Measurements from ENCODE around the gene PHF20.
A peak's percentile ranks its signal among the peaks of the same experiment; 100 is the strongest.
"Not testable (repeated sequence)": the region's sequence is repeated elsewhere in the genome, so short reads cannot be mapped to it uniquely, and the experiment has no call there.

Gene PHF20

GRCh38 chr20:35929301-35929700, 157.5 kb downstream of the PHF20 start:
- DNase-seq (ENCODE audit: low spot score) = no peak

DNA sequence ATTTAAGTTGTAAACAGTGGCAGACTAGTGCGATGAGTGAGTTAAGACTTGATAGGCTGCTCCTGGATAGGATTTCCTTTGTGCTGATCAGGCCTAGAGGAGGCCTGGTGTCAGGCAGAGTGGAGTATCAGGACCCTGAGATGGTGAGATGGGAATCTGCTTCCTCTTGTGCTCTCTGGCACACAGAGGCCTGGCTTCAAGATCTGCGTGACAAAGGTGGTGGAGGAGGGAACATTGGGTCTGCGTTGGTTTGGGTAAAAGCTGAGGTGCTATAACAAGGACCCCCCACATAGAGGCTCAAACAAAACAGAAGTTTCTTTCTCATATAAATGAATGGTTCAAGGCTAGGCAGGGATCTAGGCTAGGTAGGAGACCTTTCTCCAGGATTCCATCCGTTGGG, 162.2 kb downstream of the PHF20 start:
- no peak for DNase-seq (ENCODE audit: low spot score)

DNA sequence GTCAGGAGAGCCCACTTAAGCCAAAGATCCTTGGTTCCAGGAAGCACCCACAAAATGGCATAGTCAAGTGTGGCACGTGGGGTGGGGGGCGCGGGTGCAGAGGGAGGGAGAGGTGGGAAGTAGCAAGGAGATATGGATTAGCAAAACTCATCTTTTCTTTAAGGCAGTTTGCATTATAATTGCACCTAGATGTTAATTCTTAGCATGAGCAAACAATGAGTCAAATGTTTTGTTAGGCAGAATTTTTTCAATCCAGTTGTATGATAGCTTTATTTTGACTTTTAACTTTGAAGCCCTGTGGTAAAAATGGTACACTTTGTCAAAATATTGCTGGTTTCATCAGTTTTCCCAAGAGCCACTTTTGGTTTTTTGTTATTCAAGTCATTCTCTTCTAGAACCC, 167.4 kb downstream of the PHF20 start:
- DNase-seq (ENCODE audit: low spot score) = no peak

DNA sequence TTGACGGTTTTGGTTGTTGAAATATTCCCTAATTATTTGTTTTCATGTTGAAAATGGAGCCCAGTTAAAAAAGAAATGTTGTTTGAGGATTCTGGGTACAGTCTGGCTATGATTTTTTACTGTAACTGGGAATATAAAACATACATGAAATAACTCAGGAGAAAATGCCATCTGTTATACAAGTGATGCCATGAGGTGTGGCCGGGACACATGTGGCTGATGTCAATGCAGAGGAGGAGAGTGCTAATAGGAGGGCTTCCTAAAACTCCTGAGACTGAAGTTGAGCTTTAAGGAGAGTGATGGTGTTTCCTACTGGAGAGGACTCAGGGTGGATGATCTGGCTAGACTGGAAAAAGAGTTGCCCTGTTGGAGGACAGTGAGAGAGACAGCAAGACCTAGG, 169.8 kb downstream of the PHF20 start:
- DNase-seq (ENCODE audit: low spot score) = no peak

GRCh38 chr20:35942243-35942642, 170.4 kb downstream of the PHF20 start:
- no peak for DNase-seq (ENCODE audit: low spot score)

DNA sequence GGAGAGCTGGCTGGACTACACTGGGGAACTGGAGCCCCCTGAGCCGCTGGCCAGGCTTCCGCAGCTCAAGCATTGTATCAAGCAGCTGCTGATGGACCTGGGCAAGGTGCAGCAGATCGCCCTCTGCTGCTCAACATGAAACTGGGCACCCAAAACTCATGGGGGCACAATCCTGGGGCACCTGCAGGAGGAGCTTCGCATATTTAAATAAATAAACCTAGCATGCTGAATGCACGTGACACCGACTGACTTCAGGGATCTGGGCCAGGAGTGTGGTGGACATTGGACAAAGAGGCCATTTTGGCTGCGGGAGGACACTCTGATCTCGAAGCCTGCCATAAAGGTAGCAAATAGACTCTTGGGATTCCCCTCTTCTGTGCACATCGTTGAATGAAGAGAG, 175.7 kb downstream of the PHF20 start:
- DNase-seq (ENCODE audit: low spot score) = peak; percentile 20

DNA sequence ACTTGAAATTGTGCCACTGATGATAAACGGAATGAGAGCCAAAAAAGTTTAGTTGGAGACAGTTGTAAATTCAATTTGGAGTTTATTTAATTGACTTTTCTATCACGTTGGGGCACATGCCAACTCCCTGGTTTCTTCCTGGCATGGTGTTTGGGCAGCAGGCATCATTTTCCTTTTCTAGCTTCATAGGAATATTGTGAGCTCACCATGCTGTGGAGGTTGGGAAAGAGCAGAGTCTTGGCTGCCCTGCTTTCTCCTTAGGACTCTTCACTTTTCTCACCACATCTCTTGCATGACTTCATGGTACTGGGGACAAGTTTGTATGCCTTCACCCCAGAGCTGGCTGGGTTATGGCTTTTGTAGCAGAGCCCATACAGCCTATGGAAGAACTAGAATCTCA, 176.1 kb downstream of the PHF20 start:
- DNase-seq (ENCODE audit: low spot score) = no peak

- no peak for DNase-seq (ENCODE audit: low spot score)
Observed at GRCh38 chr20:35950093-35950492, 178.3 kb downstream of the PHF20 start.

- DNase-seq (ENCODE audit: low spot score) = not testable (repeated sequence)
Observed at GRCh38 chr20:35952080-35952479, 180.3 kb downstream of the PHF20 start.

GRCh38 chr20:35952480-35953386, 180.9 kb downstream of the PHF20 start:
- DNase-seq (ENCODE audit: low spot score) = peak; percentile 38

- peak; percentile 63 for DNase-seq (ENCODE audit: low spot score)
Observed at GRCh38 chr20:35953387-35954199, 181.8 kb downstream of the PHF20 start.

DNA sequence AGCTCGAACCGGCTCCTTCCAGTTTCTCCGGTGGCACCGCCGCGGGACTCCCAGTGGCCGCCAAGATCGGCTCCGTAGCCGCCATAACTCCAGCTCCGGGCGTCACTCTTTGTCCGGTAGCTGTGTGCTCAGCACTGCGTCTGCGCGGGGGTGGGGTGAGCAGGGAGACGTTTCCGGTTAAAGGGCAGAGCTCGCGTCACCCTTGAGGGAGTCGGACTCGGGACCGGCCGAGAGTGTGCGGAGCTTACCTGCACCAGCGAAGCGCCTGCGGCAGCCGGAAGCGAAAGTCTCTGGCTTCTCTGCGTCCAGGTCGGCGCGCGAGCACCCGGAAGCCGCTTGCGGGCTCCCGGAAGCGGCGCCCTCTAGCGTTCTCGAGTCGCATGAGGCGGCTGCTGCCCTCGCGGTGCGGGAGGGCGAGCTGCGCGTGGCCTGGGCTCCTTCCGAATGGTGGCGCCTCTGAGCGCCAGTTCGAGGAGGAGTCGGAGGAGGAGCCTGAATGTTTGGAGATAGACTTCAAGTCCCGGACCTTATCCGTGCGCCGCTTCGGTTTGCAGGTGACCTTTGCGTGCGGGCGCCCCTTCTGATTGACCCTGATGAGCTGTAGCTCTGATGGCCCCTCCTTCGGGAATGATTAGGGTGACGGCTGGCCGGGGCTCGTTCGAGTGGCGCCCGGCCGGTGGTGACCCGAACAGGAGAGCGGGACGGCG, 182.5 kb downstream of the PHF20 start, which contains the start of gene SCAND1:
Gene SCAND1, minus strand, starts transcription at position 303 of the 707 bp plus-strand sequence. Its CDS starts 218 bp downstream, at position 85.
- peak; percentile 97 for DNase-seq (ENCODE audit: low spot score)

DNA sequence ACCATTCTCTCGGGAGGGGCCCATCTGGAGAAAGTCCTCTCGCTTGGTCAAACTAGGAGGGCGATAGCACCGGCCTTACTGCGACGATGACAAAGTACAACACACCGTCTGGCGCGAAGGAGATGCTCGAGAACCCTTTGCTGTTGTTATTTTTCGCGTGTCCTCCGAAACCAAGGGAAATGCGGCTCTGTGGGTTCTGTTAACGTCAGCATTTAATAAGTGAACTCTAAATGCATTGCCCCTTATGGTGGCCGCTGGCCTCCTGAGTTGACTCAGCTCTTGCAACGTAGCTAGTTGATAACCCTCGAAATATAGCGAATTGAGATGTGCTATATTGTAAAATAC, 183.1 kb downstream of the PHF20 start:
- DNase-seq (ENCODE audit: low spot score) = peak; percentile 55

DNA sequence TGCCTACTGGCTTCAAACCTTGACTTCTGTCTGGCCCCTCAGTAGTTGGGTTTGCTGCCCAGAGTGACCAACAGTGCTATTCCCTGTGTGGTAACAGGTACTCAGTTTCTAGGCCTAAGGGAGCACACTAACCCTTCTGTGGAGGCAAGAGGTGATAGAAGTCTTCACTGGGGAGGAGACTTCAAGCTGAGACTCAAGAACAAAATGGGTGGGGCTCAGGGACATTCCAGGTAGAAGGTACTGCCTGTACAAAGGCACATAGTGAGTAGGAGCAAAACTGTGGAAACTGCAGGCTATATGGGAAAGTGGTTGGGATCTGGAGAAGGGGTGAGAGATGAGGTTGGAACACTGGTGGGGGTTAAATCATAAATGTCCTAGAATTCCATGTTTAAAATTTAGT, 184.8 kb downstream of the PHF20 start:
- no peak for DNase-seq (ENCODE audit: low spot score)

DNA sequence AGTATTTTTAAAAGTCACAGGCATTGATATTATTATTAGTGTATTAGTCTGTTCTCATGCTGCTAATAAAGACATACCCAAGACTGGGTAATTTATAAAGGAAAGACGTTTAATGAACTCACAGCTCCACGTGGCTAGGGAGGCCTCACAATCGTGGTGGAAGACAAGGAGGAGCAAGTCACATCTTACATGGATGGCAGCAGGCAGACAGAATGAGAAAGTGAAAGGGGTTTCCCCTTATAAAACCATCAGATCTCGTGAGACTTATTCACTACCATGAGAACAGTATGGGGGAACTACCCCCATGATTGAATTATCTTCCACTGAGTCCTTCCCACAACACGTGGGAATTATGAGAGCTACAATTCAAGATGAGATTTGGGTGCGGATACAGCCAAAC, 187.5 kb downstream of the PHF20 start:
- not testable (repeated sequence) for DNase-seq (ENCODE audit: low spot score)

- no peak for DNase-seq (ENCODE audit: low spot score)
Observed at GRCh38 chr20:35963878-35964277, 192.1 kb downstream of the PHF20 start.

GRCh38 chr20:35967979-35968640, 196.3 kb downstream of the PHF20 start, which contains the start of gene CNBD2:
Gene CNBD2 (plus strand): TSS chr20:35968590. CDS start chr20:35968763, 173 bp downstream.
- no peak for DNase-seq (ENCODE audit: low spot score)

DNA sequence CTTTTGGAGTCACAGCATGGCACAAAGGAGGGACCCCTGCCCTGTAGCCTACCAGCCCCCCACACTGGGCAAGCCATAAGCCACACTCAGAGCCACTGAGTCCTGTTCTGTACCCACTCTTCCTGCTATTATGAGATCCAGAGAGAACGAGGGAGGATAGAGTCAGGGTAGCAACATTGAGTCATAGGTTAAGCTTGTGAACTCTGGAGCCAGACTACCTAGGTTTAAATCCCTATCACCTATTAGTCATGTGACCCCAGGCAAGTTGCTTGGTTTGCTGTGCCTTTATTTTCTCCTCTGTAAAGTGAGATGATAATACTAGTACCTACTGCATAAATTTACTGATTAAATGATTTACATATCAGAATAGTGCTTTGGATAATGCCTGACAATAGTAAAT, 197.1 kb downstream of the PHF20 start:
- no peak for DNase-seq (ENCODE audit: low spot score)

DNA sequence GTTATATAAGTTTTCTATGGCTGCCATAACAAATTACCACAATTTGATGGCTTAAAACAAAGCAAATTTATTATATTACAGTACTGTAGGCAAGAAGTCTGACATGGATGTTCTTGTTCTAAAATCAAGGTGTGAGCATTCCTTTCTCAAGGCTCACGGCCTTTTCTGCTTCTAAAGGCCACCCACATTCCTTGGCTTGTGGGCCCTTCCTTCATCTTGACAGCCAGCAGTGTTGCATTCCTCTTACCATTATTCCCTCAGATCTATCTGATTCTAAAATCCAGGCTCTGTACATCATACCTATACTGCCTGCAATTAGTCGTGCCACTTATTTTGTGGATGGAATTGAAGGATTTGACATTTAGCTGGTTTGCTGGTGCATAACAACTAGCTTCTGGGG, 200.2 kb downstream of the PHF20 start:
- DNase-seq (ENCODE audit: low spot score) = no peak

DNA sequence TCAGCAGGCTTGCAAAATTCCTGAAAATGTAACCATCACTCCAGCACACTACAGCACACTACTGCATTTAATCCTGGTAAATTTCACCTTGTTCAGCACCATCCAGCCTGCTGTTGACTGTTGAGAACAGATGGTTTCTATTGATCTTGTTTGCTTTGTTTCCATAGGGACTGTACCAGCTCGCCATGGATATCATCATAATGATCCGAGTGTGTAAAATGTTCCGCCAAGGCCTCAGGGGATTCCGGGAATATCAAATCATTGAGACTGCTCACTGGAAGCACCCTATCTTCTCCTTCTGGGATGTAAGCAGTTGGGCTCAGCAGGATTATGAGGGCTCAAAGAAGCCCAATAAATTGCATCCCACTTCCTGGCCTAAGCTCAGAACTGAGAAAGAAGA, 200.6 kb downstream of the PHF20 start:
- no peak for DNase-seq (ENCODE audit: low spot score)

DNA sequence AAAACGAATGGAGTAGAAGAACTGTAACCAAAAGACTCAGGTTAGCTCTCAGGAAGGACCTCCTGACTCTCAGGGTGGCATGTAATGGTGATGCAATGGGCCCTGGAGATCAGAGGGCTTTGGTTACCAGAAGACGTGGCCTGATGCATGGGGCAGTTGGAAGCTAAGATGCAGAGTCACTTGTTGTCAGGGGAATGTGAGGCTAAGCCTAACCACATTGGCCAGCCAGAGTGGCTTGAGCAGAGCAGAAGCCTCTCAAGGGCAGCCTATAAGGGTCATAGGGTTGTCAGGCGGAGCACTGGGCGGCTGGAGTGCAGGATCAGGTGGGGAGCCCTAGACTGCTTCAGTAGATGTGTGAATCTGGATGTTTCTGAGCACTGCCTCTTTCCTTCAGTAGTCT, 202.4 kb downstream of the PHF20 start:
- no peak for DNase-seq (ENCODE audit: low spot score)

Measured in AG08396 (cell line).